GM12878 (cell line): ENCODE measurements around the gene PPP4C. TPM values are rescaled to one million over a fixed set of nuclear protein-coding genes. Genes with fewer than 3 reads are reported as not detected.

Experiments
- ATAC-seq: fragments of 200-7000 bp; cut with Tn5 transposase; 3 replicates; pipeline ENCODE4 v1.9.1; 2020; ENCODE audit warnings: mild to moderate bottlenecking, moderate library complexity
- BruUV-seq: library from RNA; stranded (reverse); fragments of 400-500 nt; replicated peaks from 2 replicates; lab custom pipeline; 2021; lab: Mats Ljungman, UMichigan
- CTCF ChIA-PET: fragments of 300-600 bp; sonication (Branson Sonifier 250); formaldehyde crosslinking; extraction: SDS; loops from one replicate; lab custom pipeline; 2021; ENCODE audit warnings: inconsistent platforms; lab: Yijun Ruan, JAX
- POLR2A ChIA-PET: fragments of 350-600 bp; formaldehyde crosslinking; extraction: SDS; loops from one replicate; lab custom pipeline; 2021; ENCODE audit warnings: inconsistent platforms; lab: Charles Lee
- RAD21 ChIA-PET: fragments of 300-600 bp; sonication (Branson Sonifier 250); formaldehyde crosslinking; loops from one replicate; lab custom pipeline; 2023; ENCODE audit warnings: antibody characterized with exemption; ENCODE audit not compliant: unreplicated experiment; lab: Charles Lee
- SMC1A ChIA-PET: fragments of 300-600 bp; sonication (Branson Sonifier 250); formaldehyde crosslinking; loops from one replicate; lab custom pipeline; 2023; ENCODE audit not compliant: unreplicated experiment, uncharacterized antibody; lab: Charles Lee
- DNase-seq: peaks from one replicate; pipeline ENCODE4 v3.0.0-alpha.2; 2011; ENCODE audit warnings: low read depth, low spot score
- FAIRE-seq: peaks from 3 replicates; lab custom pipeline; 2011; peaks lifted over from hg19 to GRCh38; lab: Jason Lieb, UNC
- H2AFZ ChIP-seq: 2 replicates; pipeline ENCODE4 v1.6.0; 2011; ENCODE audit warnings: low read depth, low read length, control low read depth; ENCODE audit not compliant: control insufficient read depth
- H3K27ac ChIP-seq: 2 replicates; pipeline ENCODE4 v1.5.1; 2011; ENCODE audit warnings: control low read depth; ENCODE audit not compliant: control insufficient read depth, insufficient read depth
- H3K27me3 ChIP-seq, 2 experiments: replicated peaks in 1 of 2; 2 replicates each; pipeline versions ENCODE4 v1.6.0 to v1.6.1; 2011; ENCODE audit warnings: low read length in 1 of 2; ENCODE audit not compliant: control insufficient read depth in 2 of 2, insufficient read depth in 2 of 2
- H3K36me3 ChIP-seq, 2 experiments: 2 replicates each; pipeline ENCODE4 v1.5.1; 2011; ENCODE audit warnings: low read length in 1 of 2; ENCODE audit not compliant: control insufficient read depth in 2 of 2, insufficient read depth in 2 of 2
- H3K4me1 ChIP-seq: 2 replicates; pipeline ENCODE4 v1.6.1; 2011; ENCODE audit warnings: mild to moderate bottlenecking, low read length, moderate library complexity, mixed read lengths; ENCODE audit not compliant: control insufficient read depth, insufficient read depth
- H3K4me2 ChIP-seq: 2 replicates; pipeline ENCODE4 v1.6.0; 2011; ENCODE audit warnings: control low read depth; ENCODE audit not compliant: control insufficient read depth, insufficient read depth
- H3K4me3 ChIP-seq: fragments of 200-600 bp; sonication (generic); 2 replicates; pipeline ENCODE4 v1.5.1; 2016
- H3K79me2 ChIP-seq: 2 replicates; pipeline ENCODE4 v1.6.0; 2011; ENCODE audit warnings: low read length; ENCODE audit not compliant: control insufficient read depth, insufficient read depth
- H3K9ac ChIP-seq: 2 replicates; pipeline ENCODE4 v1.8.0; 2011; ENCODE audit warnings: low read length, control low read depth, mixed read lengths; ENCODE audit not compliant: control insufficient read depth, insufficient read depth
- H3K9me3 ChIP-seq: replicated peaks from 3 replicates; pipeline ENCODE4 v1.5.1; 2011; ENCODE audit warnings: mild to moderate bottlenecking, low read length; ENCODE audit not compliant: control insufficient read depth, insufficient read depth
- H4K20me1 ChIP-seq: 2 replicates; pipeline ENCODE4 v1.6.0; 2011; ENCODE audit not compliant: control insufficient read depth, insufficient read depth
- CBFB ChIP-seq: IDR thresholded peaks from 2 replicates; pipeline ENCODE4 v1.6.1; 2016; ENCODE audit warnings: antibody characterized with exemption, low read depth
- CHD4 ChIP-seq: fragments of 200-600 bp; sonication (generic); IDR thresholded peaks from 2 replicates; pipeline ENCODE4 v1.6.1; 2016; ENCODE audit warnings: mild to moderate bottlenecking
- EED ChIP-seq: sonication (generic); IDR thresholded peaks from 2 replicates; pipeline ENCODE4 v1.6.1; 2016; ENCODE audit warnings: antibody characterized with exemption, low read depth
- MYC ChIP-seq: IDR thresholded peaks from 2 replicates; pipeline ENCODE4 v1.6.1; 2011; ENCODE audit warnings: mild to moderate bottlenecking, low read length, moderate library complexity, inconsistent platforms; ENCODE audit not compliant: insufficient read depth, insufficient replicate concordance, insufficient read length, severe bottlenecking
- WGBS: methylation state at CpG from one replicate; pipeline ENCODE4 v1.1.6; 2016; ENCODE audit warnings: low lambda C conversion rate; ENCODE audit not compliant: insufficient replicate concordance, insufficient coverage; ENCODE audit errors: missing lambda C conversion rate; 5-methylcytosine and 5-hydroxymethylcytosine counted together
- in situ Hi-C: fragments of 300-500 bp; cut with MboI; formaldehyde crosslinking; loops from 9 replicates; pipeline ENCODE4 v1.14.3; 2018; ENCODE audit warnings: mixed read lengths
- intact Hi-C: fragments of 100-400 bp; cut with micrococcal nuclease; formaldehyde crosslinking; loops from one replicate; pipeline ENCODE4 v1.14.2; 2022; ENCODE audit not compliant: unreplicated experiment
- polyA plus RNA-seq, 11 experiments: library from polyadenylated mRNA; depleted of rRNA in 4 of 11; unstranded in 6 of 11; stranded (reverse) in 5 of 11; fragments of >200 nt; fragmentation: Nextera tagmentation in 4 of 11; fragmentation: Illumina TruSeq in 1 of 11; extraction: Ambion mirVana in 4 of 11; extraction: Trizol in 1 of 11; gene quantifications; 1 replicate in 1 of 11; 2 replicates in 10 of 11; pipeline versions ENCODE4 v1.2.1 to v1.2.3, GENCODE V29; 2011 to 2016; ENCODE audit warnings: inconsistent platforms in 2 of 11, missing spikeins in 2 of 11, low read depth in 1 of 11
- total RNA-seq, 4 experiments: library from RNA; depleted of rRNA in 3 of 4; stranded (reverse); fragments of >200 nt in 3 of 4; fragmentation: Illumina TruSeq in 1 of 4; extraction: Trizol in 1 of 4; gene quantifications; 2 replicates each; pipeline versions ENCODE4 v1.2.1 to v1.2.3, GENCODE V29; 2013 to 2021
- TF ChIP-seq, protein P1 (sequence below): fragments of 450-650 bp; formaldehyde crosslinking; IDR thresholded peaks from 2 replicates; pipeline ENCODE4 v1.5.0; 2022; ENCODE audit warnings: mild to moderate bottlenecking, missing genetic modification characterization

Gene PPP4C
- total and polyA plus RNA-seq, 10 of the 15 experiments (the other 5 are each of a cell fraction or from before 2014, with no cell fraction given): 2.7 to 240 (median 124) TPM

DNA sequence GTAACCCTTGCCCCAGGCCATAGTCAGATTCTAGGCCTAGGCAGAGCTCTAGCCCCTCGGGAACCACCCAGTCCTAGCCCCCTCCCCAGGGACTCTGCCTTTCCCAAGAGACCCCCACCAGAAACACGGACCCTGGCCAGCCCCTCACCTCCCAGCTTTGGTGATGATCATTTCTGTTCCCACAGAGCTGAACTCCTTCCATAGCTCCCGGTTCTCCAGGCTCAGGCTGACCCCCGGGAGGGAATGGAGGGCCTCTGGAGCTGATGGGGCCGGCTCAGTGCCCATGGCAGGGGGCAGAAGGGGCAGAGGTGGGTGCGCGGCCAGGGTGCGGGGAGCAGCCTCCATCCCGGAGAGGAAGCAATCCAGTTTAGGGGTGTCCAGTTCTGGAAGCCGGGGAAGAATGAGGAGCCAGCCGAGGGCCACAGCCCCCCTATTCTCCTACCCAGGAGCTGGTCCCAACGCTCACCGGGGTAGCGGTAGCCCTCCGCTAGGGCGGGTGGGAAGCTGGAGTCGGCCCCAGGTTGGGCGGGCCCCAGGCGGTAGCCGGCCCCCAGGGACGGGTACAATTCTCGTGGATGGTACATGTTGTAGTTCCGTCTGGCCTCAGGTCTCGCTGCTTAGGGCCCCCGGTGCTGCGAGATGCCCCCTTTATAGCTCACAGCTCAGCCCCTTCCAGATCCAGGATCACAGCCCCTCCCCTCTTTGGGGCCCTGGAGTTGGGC is 15.0 kb downstream of the PPP4C start:
- POLR2A ChIA-PET: interaction anchor here (0.6 to 5.3 kb wide), 15 partner anchors 11 to 339 kb away, joined by 3 to 59 read pairs (median 5); partner anchors contain the start of genes ALDOA, CORO1A, DCTPP1 and PPP4C

More for the DNA sequence above, 15.0 kb downstream of the PPP4C start:
- no peak for ATAC-seq
- no peak overlapping the region; the same call in 1 of the 2 replicates for H2AFZ ChIP-seq
- H3K4me1 ChIP-seq: peaks cover 22% of the 10 kb centered on the region
- TF ChIP-seq CHD4 (no peak), MYC (no peak), EED (no peak), CBFB (no peak)
- TF ChIP-seq, protein P1, sequence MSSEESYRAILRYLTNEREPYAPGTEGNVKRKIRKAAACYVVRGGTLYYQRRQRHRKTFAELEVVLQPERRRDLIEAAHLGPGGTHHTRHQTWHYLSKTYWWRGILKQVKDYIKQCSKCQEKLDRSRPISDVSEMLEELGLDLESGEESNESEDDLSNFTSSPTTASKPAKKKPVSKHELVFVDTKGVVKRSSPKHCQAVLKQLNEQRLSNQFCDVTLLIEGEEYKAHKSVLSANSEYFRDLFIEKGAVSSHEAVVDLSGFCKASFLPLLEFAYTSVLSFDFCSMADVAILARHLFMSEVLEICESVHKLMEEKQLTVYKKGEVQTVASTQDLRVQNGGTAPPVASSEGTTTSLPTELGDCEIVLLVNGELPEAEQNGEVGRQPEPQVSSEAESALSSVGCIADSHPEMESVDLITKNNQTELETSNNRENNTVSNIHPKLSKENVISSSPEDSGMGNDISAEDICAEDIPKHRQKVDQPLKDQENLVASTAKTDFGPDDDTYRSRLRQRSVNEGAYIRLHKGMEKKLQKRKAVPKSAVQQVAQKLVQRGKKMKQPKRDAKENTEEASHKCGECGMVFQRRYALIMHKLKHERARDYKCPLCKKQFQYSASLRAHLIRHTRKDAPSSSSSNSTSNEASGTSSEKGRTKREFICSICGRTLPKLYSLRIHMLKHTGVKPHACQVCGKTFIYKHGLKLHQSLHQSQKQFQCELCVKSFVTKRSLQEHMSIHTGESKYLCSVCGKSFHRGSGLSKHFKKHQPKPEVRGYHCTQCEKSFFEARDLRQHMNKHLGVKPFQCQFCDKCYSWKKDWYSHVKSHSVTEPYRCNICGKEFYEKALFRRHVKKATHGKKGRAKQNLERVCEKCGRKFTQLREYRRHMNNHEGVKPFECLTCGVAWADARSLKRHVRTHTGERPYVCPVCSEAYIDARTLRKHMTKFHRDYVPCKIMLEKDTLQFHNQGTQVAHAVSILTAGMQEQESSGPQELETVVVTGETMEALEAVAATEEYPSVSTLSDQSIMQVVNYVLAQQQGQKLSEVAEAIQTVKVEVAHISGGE (CRISPR knock-in tag): no peak
- in situ Hi-C loops (loop anchor here (5.0 to 25.0 kb wide), 2 partner anchors 317 to 1797 kb away; partner anchors contain the start of gene ZNF771), intact Hi-C loops (loop anchor here (5.0 to 10.0 kb wide), 2 partner anchors 264 to 317 kb away; partner anchors contain the start of genes CD2BP2 and ZNF771)
- ChIA-PET SMC1A (interaction anchor here (1.3 to 3.4 kb wide), 5 partner anchors 9 to 318 kb away, joined by 3 to 18 read pairs (median 5); partner anchors contain the start of gene ZNF771), RAD21 (interaction anchor here (0.7 to 3.7 kb wide), 16 partner anchors 21 to 545 kb away, joined by 3 to 42 read pairs (median 7); partner anchors contain the start of genes ALDOA, CORO1A, MAPK3 and TBC1D10B), CTCF (interaction anchor here (0.8 to 6.8 kb wide), 19 partner anchors 10 to 606 kb away, joined by 3 to 77 read pairs (median 10); partner anchors contain the start of genes ALDOA, CORO1A, DCTPP1 and GDPD3)
- H3K27ac ChIP-seq: no peak overlapping the region
- no peak overlapping the region for H3K9ac ChIP-seq
- DNase-seq: no peak
- 77% methylated on average over 26 of the region's 26 CpGs for WGBS
- peaks cover 0 to 1% of the 10 kb centered on the region in 2 experiments; a peak in 1 of 4 replicates for H3K36me3 ChIP-seq
- BruUV-seq: no TSS peak
- peak overlapping the region; percentile 97; the same call in 1 of the 2 replicates for H3K4me2 ChIP-seq
- peak overlapping the region; percentile 72; the same call in 1 of the 2 replicates for H3K4me3 ChIP-seq
- FAIRE-seq: no peak
- peaks cover 2% of the 10 kb centered on the region; the same call in 1 of the 2 replicates for H3K79me2 ChIP-seq
- H3K9me3 ChIP-seq: no peaks in the 10 kb centered on the region
- no peaks in the 10 kb centered on the region for H4K20me1 ChIP-seq
- H3K27me3 ChIP-seq: no peaks in the 10 kb centered on the region
